A673 (cell line): ENCODE measurements around the gene PARP8.
A peak's percentile ranks its signal among the peaks of the same experiment; 100 is the strongest.

Experiments used
- EZH2 ChIP-seq: fragments of 200-600 bp; sonication (generic); IDR thresholded peaks from 2 replicates; pipeline ENCODE4 v1.6.1; 2017; ENCODE audit warnings: borderline replicate concordance, low read depth, mild to moderate bottlenecking, mixed read lengths, antibody characterized with exemption, low read length; ENCODE audit not compliant: poor library complexity, severe bottlenecking
- TF ChIP-seq, protein P1 (sequence below): fragments of 300-800, 200-600 bp; sonication (generic); conservative IDR thresholded peaks from 2 replicates; pipeline ENCODE4 v1.5.1; 2017; ENCODE audit warnings: low read depth, mild to moderate bottlenecking, antibody characterized with exemption, low read length, moderate library complexity, mixed read lengths

GRCh38 chr5:50763846-50764245 lies 97.4 kb downstream of the PARP8 start:
- TF ChIP-seq, protein P1, sequence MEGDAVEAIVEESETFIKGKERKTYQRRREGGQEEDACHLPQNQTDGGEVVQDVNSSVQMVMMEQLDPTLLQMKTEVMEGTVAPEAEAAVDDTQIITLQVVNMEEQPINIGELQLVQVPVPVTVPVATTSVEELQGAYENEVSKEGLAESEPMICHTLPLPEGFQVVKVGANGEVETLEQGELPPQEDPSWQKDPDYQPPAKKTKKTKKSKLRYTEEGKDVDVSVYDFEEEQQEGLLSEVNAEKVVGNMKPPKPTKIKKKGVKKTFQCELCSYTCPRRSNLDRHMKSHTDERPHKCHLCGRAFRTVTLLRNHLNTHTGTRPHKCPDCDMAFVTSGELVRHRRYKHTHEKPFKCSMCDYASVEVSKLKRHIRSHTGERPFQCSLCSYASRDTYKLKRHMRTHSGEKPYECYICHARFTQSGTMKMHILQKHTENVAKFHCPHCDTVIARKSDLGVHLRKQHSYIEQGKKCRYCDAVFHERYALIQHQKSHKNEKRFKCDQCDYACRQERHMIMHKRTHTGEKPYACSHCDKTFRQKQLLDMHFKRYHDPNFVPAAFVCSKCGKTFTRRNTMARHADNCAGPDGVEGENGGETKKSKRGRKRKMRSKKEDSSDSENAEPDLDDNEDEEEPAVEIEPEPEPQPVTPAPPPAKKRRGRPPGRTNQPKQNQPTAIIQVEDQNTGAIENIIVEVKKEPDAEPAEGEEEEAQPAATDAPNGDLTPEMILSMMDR: 0 out of 2 replicates have a peak, but pooled peaks have one; percentile 12
- TF ChIP-seq EZH2: no peak
